ENCODE measurements around the gene GARS1.

GARS1 gene

GRCh38 chr7:30674420-30674819 is 79.7 kb downstream of the GARS1 start:
- Histone ChIP-seq H3K4me3 (replicated peaks; ENCODE audit: insufficient read depth, low read length) (no peak overlapping the region), H3K27ac (replicated peaks) (no peak overlapping the region), H3K27me3 (ENCODE audit: insufficient read depth, poor library complexity, severe bottlenecking) (peaks cover 5% of the 10 kb centered on the region)
- DNase-seq (ENCODE audit: low read depth in 1 of 2, low spot score in 1 of 2): no peak
- TF ChIP-seq GABPA (IDR thresholded peaks at IDR 0.05; ENCODE audit: low read depth): no peak

- TF ChIP-seq POLR2AphosphoS5 (IDR thresholded peaks at IDR 0.05; ENCODE audit: low read depth) (no peak), GABPA (IDR thresholded peaks at IDR 0.05; ENCODE audit: low read depth) (no peak), REST (IDR thresholded peaks at IDR 0.05; ENCODE audit: insufficient replicate concordance, low read depth) (no peak), CTCF (IDR thresholded peaks at IDR 0.05; ENCODE audit: insufficient read depth, low read length) (no peak), SPI1 (IDR thresholded peaks at IDR 0.05; ENCODE audit: borderline replicate concordance, low read depth) (no peak)
- no peak for DNase-seq (ENCODE audit: low read depth in 1 of 2, low spot score in 1 of 2)
- Histone ChIP-seq H3K27me3 (ENCODE audit: insufficient read depth, poor library complexity, severe bottlenecking) (peaks cover 9% of the 10 kb centered on the region), H3K4me3 (replicated peaks; ENCODE audit: insufficient read depth, low read length) (no peak overlapping the region), H3K27ac (replicated peaks) (no peak overlapping the region)
Measured at GRCh38 chr7:30674876-30675275, 80.2 kb downstream of the GARS1 start.

GRCh38 chr7:30678805-30679204 is 84.1 kb downstream of the GARS1 start:
- Histone ChIP-seq H3K27me3 (ENCODE audit: insufficient read depth, poor library complexity, severe bottlenecking) (peaks cover 41% of the 10 kb centered on the region), H3K4me3 (replicated peaks; ENCODE audit: insufficient read depth, low read length) (no peak overlapping the region), H3K27ac (replicated peaks) (no peak overlapping the region)
- no peak for DNase-seq (ENCODE audit: low read depth in 1 of 2, low spot score in 1 of 2)
- TF ChIP-seq GABPA (IDR thresholded peaks at IDR 0.05; ENCODE audit: low read depth): no peak
- TF ChIP-seq POLR2AphosphoS5 (IDR thresholded peaks at IDR 0.05; ENCODE audit: low read depth): no peak
- no peak for TF ChIP-seq CTCF (IDR thresholded peaks at IDR 0.05; ENCODE audit: insufficient read depth, low read length)
- no peak for TF ChIP-seq SPI1 (IDR thresholded peaks at IDR 0.05; ENCODE audit: borderline replicate concordance, low read depth)
- no peak for TF ChIP-seq REST (IDR thresholded peaks at IDR 0.05; ENCODE audit: insufficient replicate concordance, low read depth)

- DNase-seq (ENCODE audit: low read depth in 1 of 2, low spot score in 1 of 2): no peak
- Histone ChIP-seq H3K27me3 (ENCODE audit: insufficient read depth, poor library complexity, severe bottlenecking) (peaks cover 49% of the 10 kb centered on the region), H3K4me3 (replicated peaks; ENCODE audit: insufficient read depth, low read length) (no peak overlapping the region), H3K27ac (replicated peaks) (no peak overlapping the region)
- TF ChIP-seq REST (IDR thresholded peaks at IDR 0.05; ENCODE audit: insufficient replicate concordance, low read depth): no peak
- TF ChIP-seq POLR2AphosphoS5 (IDR thresholded peaks at IDR 0.05; ENCODE audit: low read depth): no peak
- no peak for TF ChIP-seq SPI1 (IDR thresholded peaks at IDR 0.05; ENCODE audit: borderline replicate concordance, low read depth)
- no peak for TF ChIP-seq CTCF (IDR thresholded peaks at IDR 0.05; ENCODE audit: insufficient read depth, low read length)
Measured at GRCh38 chr7:30679664-30680063, 85.0 kb downstream of the GARS1 start.

All from HL-60 (cell line).